Breast epithelium (tissue), 4 donors: Measurements from ENCODE around the gene PRPH2. TPM values are rescaled to one million over a fixed set of nuclear protein-coding genes. Genes with fewer than 3 reads are reported as not detected.

Experiments used
- DNase-seq, 2 donors: peaks; one replicate each; pipeline ENCODE4 v3.0.0-alpha.2; 2019; ENCODE audit warnings: low spot score in 2 of 2
- H3K27ac ChIP-seq, 2 donors: fragments of 200-600 bp; sonication (generic) in 1 of 2; one replicate each; pipeline ENCODE4 v1.5.1; 2016 to 2019; ENCODE audit warnings: mild to moderate bottlenecking in 1 of 2
- H3K27me3 ChIP-seq, 2 donors: fragments of 200-600 bp; sonication (generic) in 1 of 2; one replicate each; pipeline versions ENCODE4 v1.5.1 to v1.6.0; 2017 to 2019; ENCODE audit warnings: control low read depth in 1 of 2, mild to moderate bottlenecking in 1 of 2
- H3K36me3 ChIP-seq: fragments of 200-600 bp; one replicate; pipeline ENCODE4 v1.5.1; 2019
- H3K4me1 ChIP-seq, 2 donors: fragments of 200-600 bp; sonication (generic); one replicate each; pipeline ENCODE4 v1.5.1; 2016 to 2019; ENCODE audit warnings: control low read depth in 1 of 2
- H3K4me3 ChIP-seq, 3 donors: fragments of 200-600 bp; sonication (generic); 1 replicate in 2 of 3; 2 replicates in 1 of 3; pipeline ENCODE4 v1.5.1; 2016 to 2019; ENCODE audit warnings: mild to moderate bottlenecking in 3 of 3, moderate library complexity in 2 of 3
- H3K9me3 ChIP-seq, 2 donors: fragments of 200-600 bp; sonication (generic) in 1 of 2; one replicate each; pipeline ENCODE4 v1.5.1; 2016 to 2019; ENCODE audit warnings: control low read depth in 1 of 2
- POLR2A ChIP-seq: fragments of 450-650 bp; IDR thresholded peaks from one replicate; pipeline ENCODE4 v1.6.1; 2016; ENCODE audit warnings: antibody characterized with exemption, mild to moderate bottlenecking, moderate library complexity
- POLR2AphosphoS5 ChIP-seq, 3 donors: sonication (generic); formaldehyde crosslinking; IDR thresholded peaks; one replicate each; pipeline ENCODE4 v1.6.1; 2017; ENCODE audit warnings: antibody characterized with exemption in 3 of 3
- intact Hi-C: fragments of 100-400 bp; cut with DNase I; formaldehyde crosslinking; loops from one replicate; pipeline ENCODE4 v1.15.1; 2023; ENCODE audit warnings: low total_unique reads
- total RNA-seq, 3 donors: library from RNA; depleted of rRNA; stranded (reverse); fragments of >200 nt; gene quantifications; one replicate each; pipeline ENCODE4 v1.1.0, GENCODE V29; 2016
- TF ChIP-seq, protein P1 (sequence below), 3 donors: fragments of 450-650 bp; IDR thresholded peaks; one replicate each; pipeline ENCODE4 v1.5.1; 2016 to 2017; ENCODE audit warnings: antibody characterized with exemption in 3 of 3, mild to moderate bottlenecking in 3 of 3, moderate library complexity in 3 of 3

Gene PRPH2
- total RNA-seq, 3 donors from 2014 or later, result 0.32 to 0.59 TPM; not detected in 1

DNA sequence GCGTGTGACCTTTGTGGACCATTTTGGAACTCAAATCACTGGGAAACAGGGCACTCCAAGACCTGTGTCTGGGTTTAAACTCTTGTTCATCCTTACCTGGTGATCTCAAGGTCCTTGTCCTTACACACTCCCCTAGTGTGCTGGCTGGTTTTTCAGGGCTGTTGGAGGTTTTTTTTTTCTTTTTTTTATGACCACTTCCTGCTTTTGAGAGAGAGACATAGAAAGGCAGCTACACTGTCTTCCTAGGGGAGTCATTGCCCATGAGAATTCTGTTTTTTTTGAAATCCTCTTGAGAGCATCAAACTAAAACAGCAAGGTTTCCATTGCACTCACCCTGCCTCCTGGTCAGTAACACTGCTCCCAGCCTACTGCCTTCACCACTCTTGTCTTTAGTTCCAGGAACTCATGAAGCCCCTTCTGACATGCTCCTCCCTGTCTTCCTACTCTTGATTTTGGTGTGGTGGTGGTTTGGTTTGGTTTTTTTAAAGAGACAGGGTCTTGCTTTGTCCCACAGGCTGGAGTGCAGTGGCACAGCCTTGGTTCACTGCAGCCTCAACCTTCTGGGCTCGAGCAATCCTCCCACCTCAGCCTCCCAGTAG, 28.6 kb downstream of the PRPH2 start:
- Histone ChIP-seq H3K4me1 (peaks cover 0 to 23% of the 10 kb centered on the region in 2 donors), H3K27ac (peak overlapping the region; percentile 66 to 72)

DNA sequence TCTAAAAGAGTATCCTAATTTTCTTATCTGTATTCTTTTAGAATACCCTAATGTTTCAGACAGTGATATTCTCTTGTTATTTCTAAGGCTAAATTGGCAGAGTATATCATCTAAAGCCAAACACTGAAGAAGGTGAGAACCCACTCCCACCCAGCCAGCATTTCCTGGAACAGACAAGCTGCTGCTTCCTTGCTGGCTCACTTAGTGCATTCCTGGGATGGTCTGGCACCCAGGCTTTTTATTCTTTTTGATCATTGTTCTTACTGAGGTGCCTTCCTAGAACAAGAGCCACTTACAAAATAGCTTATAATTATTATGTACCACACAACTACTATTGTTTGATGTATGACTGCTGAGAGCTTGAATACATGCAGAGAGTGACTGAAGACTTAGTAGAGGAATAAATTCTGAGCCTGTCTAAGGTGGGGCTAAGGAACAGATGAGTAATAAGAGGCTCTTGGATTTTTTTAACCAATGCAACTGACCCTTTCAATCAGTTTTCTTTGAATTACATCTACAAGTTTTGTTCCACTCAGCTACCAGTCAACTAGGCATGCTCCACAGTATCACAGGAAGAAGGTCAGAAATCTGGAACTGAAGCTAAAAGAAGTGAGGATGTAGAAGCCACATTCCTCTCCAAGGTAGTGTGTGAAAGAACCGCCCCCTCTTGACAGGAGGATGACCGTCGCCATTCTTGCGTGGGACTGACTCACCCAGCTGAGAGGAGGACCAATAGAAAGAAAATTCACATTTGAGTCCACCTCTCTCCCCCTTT, 30.1 kb downstream of the PRPH2 start:
- no peaks in the 10 kb centered on the region for H3K9me3 ChIP-seq
- H3K4me1 ChIP-seq, result peaks cover 0 to 23% of the 10 kb centered on the region in 2 donors
- no peak overlapping the region for H3K4me3 ChIP-seq
- peak in 1 of 2 donors; percentile 82 for DNase-seq
- H3K36me3 ChIP-seq, result peaks cover 7% of the 10 kb centered on the region
- TF ChIP-seq POLR2AphosphoS5 (IDR thresholded peaks at IDR 0.05) (peak in 1 of 3 donors; percentile 53), POLR2A (no peak)
- TF ChIP-seq, protein P1, sequence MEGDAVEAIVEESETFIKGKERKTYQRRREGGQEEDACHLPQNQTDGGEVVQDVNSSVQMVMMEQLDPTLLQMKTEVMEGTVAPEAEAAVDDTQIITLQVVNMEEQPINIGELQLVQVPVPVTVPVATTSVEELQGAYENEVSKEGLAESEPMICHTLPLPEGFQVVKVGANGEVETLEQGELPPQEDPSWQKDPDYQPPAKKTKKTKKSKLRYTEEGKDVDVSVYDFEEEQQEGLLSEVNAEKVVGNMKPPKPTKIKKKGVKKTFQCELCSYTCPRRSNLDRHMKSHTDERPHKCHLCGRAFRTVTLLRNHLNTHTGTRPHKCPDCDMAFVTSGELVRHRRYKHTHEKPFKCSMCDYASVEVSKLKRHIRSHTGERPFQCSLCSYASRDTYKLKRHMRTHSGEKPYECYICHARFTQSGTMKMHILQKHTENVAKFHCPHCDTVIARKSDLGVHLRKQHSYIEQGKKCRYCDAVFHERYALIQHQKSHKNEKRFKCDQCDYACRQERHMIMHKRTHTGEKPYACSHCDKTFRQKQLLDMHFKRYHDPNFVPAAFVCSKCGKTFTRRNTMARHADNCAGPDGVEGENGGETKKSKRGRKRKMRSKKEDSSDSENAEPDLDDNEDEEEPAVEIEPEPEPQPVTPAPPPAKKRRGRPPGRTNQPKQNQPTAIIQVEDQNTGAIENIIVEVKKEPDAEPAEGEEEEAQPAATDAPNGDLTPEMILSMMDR (IDR thresholded peaks at IDR 0.05), result no peak
- no peaks in the 10 kb centered on the region for H3K27me3 ChIP-seq
- H3K27ac ChIP-seq, result peak overlapping the region; percentile 66 to 72
- intact Hi-C loops, result no loop called here

More for the DNA sequence above, 28.6 kb downstream of the PRPH2 start:
- Histone ChIP-seq H3K36me3 (no peaks in the 10 kb centered on the region), H3K9me3 (no peaks in the 10 kb centered on the region), H3K27me3 (no peaks in the 10 kb centered on the region), H3K4me3 (no peak overlapping the region)
- TF ChIP-seq, protein P1 (IDR thresholded peaks at IDR 0.05), result no peak
- TF ChIP-seq POLR2AphosphoS5 (IDR thresholded peaks at IDR 0.05), result no peak
- TF ChIP-seq POLR2A, result no peak
- no peak for DNase-seq
- intact Hi-C loops, result no loop called here

DNA sequence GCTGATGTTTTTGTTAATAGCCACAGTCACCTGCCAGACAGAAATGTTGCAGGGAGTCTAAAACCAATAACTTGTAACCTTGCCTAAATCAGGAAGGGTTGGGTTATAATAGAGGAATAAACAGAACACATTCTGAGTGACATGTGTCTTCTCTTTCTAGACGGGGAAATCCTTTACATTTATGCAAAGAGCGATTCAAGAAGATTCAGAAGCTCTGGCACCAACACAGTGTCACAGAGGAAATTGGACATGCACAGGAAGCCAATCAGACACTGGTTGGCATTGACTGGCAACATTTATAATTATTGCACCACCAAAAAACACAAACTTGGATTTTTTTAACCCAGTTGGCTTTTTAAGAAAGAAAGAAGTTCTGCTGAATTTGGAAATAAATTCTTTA, 31.5 kb downstream of the PRPH2 start:
- peaks cover 0 to 23% of the 10 kb centered on the region in 2 donors for H3K4me1 ChIP-seq
- intact Hi-C loops, result no loop called here

DNA sequence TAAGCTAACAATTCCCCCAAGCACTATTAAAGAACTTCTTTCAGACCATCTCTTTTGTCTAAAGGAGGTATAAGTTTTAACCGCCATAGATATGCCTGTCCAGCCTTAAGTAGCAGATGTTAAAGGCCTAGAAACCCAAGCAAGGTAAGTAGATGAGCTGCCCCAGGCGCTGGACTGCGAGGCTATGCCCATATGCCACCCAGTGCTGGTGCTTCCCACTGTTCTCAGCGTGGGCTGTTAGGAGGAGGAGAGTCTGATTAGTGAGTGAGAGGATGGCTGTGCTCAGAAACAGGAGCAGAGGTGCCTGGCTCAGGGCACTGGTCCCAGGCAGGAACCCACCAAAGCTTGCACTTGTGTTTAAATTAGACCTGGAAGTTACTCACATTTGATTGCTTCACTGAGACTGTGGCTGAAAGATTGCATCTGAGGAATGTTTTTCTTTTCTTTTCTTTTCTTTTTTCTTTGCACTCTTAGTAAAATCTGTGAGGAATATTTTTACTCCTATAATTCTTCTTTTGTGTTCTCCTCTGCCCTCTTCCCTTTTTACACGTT, 32.2 kb downstream of the PRPH2 start:
- Histone ChIP-seq H3K27me3 (no peaks in the 10 kb centered on the region), H3K4me3 (no peak overlapping the region), H3K9me3 (no peaks in the 10 kb centered on the region), H3K27ac (peak overlapping the region; percentile 72 to 74), H3K36me3 (peaks cover 7% of the 10 kb centered on the region), H3K4me1 (peaks cover 0 to 23% of the 10 kb centered on the region in 2 donors)
- TF ChIP-seq, protein P1 (IDR thresholded peaks at IDR 0.05), result no peak
- TF ChIP-seq POLR2AphosphoS5 (IDR thresholded peaks at IDR 0.05) (no peak), POLR2A (no peak)
- intact Hi-C loops, result no loop called here
- DNase-seq, result no peak

More for the DNA sequence above, 31.5 kb downstream of the PRPH2 start:
- H3K9me3 ChIP-seq, result no peaks in the 10 kb centered on the region
- H3K4me3 ChIP-seq, result no peak overlapping the region
- no peaks in the 10 kb centered on the region for H3K27me3 ChIP-seq
- TF ChIP-seq, protein P1 (IDR thresholded peaks at IDR 0.05), result no peak
- TF ChIP-seq POLR2AphosphoS5 (IDR thresholded peaks at IDR 0.05), result no peak
- no peak for TF ChIP-seq POLR2A
- peaks cover 7% of the 10 kb centered on the region for H3K36me3 ChIP-seq
- H3K27ac ChIP-seq, result peak overlapping the region; percentile 72 to 74
- no peak for DNase-seq

DNA sequence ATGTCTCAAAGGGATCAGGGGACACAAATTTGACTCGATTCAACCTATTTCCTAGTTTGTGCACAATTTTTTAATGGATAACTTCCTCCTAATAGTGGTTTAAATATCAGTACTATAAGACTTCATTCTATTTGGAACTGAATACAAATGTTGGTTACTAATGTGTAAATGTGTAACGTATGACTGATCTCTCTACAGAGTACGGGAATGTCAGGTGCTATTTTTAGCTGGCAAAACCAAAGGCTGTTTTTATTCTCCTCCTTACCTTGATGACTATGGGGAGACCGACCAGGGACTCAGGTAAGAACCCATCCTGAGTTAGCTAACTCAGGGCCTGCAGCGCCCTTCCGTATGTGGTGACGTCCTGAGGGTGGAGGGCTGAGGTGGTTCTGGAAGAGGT, 33.0 kb downstream of the PRPH2 start:
- H3K4me3 ChIP-seq, result no peak overlapping the region
- H3K27ac ChIP-seq, result no peak overlapping the region
- no peak for TF ChIP-seq POLR2AphosphoS5 (IDR thresholded peaks at IDR 0.05)
- intact Hi-C loops, result no loop called here
- H3K27me3 ChIP-seq, result no peaks in the 10 kb centered on the region
- DNase-seq, result no peak
- H3K9me3 ChIP-seq, result no peaks in the 10 kb centered on the region
- peaks cover 0 to 23% of the 10 kb centered on the region in 2 donors for H3K4me1 ChIP-seq
- peaks cover 7% of the 10 kb centered on the region for H3K36me3 ChIP-seq
